Kidney (tissue), 14 donors: ENCODE measurements around the gene SELP. TPM values are rescaled to one million over a fixed set of nuclear protein-coding genes. Genes with fewer than 3 reads are reported as not detected.

Source experiments
- DNase-seq, 5 donors: peaks; one replicate each; pipeline ENCODE4 v3.0.0-alpha.2; 2013 to 2020
- FAIRE-seq: peaks from 2 replicates; lab custom pipeline; 2012; peaks lifted over from hg19 to GRCh38; lab: Jason Lieb, UNC
- H3K27ac ChIP-seq, 2 donors: one replicate each; pipeline ENCODE4 v1.7.0; 2013; ENCODE audit warnings: low read depth in 2 of 2, low read length in 2 of 2, inconsistent platforms in 1 of 2
- H3K27me3 ChIP-seq: one replicate; pipeline ENCODE4 v1.7.1; 2013; ENCODE audit warnings: low read length, inconsistent platforms; ENCODE audit not compliant: control insufficient read depth, insufficient read depth
- H3K36me3 ChIP-seq, 3 donors: one replicate each; pipeline versions ENCODE4 v1.7.0 to v1.7.1; 2013; ENCODE audit warnings: low read length in 3 of 3, control low read depth in 1 of 3, inconsistent platforms in 1 of 3; ENCODE audit not compliant: insufficient read depth in 3 of 3, control insufficient read depth in 2 of 3
- H3K4me1 ChIP-seq, 3 donors: one replicate each; pipeline versions ENCODE4 v1.7.0 to v1.7.1; 2013; ENCODE audit warnings: low read length in 3 of 3, inconsistent platforms in 1 of 3, low read depth in 1 of 3; ENCODE audit not compliant: control insufficient read depth in 2 of 3, insufficient read depth in 2 of 3
- H3K4me3 ChIP-seq, 3 donors: one replicate each; pipeline versions ENCODE4 v1.7.0 to v1.8.1; 2013; ENCODE audit warnings: low read length in 3 of 3, control low read depth in 1 of 3, inconsistent platforms in 1 of 3
- H3K9ac ChIP-seq, 3 donors: one replicate each; pipeline versions ENCODE4 v1.7.0 to v1.7.1; 2013; ENCODE audit warnings: low read length in 3 of 3, control low read depth in 1 of 3, inconsistent platforms in 1 of 3
- H3K9me3 ChIP-seq, 3 donors: one replicate each; pipeline versions ENCODE4 v1.7.0 to v1.7.1; 2013; ENCODE audit warnings: low read length in 3 of 3, control low read depth in 1 of 3, inconsistent platforms in 1 of 3; ENCODE audit not compliant: control insufficient read depth in 2 of 3, insufficient read depth in 1 of 3
- CTCF ChIP-seq: IDR thresholded peaks from 3 replicates; pipeline ENCODE4 v1.5.1; 2012; ENCODE audit warnings: mild to moderate bottlenecking, moderate library complexity, borderline replicate concordance; ENCODE audit not compliant: insufficient read depth; ENCODE audit errors: extremely low read depth
- intact Hi-C: fragments of 100-400 bp; cut with DNase I; formaldehyde crosslinking; loops from one replicate; pipeline ENCODE4 v1.11.1; 2022
- polyA plus RNA-seq: library from polyadenylated mRNA; stranded (reverse); fragments of 350-450 nt; fragmentation: Illumina TruSeq; extraction: RNeasy Lipid Tissue Mini Kit (QIAGEN cat#74804); gene quantifications from one replicate; pipeline ENCODE4 v1.2.3, GENCODE V29; 2014; ENCODE audit warnings: low read depth, low replicate concordance; ENCODE audit not compliant: insufficient read depth
- total RNA-seq: library from RNA; stranded (reverse); fragmentation: NEBNext Ultra II Directional; extraction: Animal tissue kit (Norgen Biotek cat#: 25700); gene quantifications from one replicate; pipeline ENCODE4 v1.2.1, GENCODE V29; 2021
- donor health status: control.
- donor health status: control.
- donor health status: control.
- donor health status: control.
- donor health status: control.
- donor health status: DM: yes; HTN: yes; CAD: no.
- donor health status: Normal renal cell carcinoma (clear cell type).

SELP gene
- total and polyA plus RNA-seq, 2 donors from 2014 or later: 12.5 to 19.4 TPM

GRCh38 chr1:169594391-169594790, 35.5 kb downstream of the SELP start:
- Histone ChIP-seq H3K4me1 (no peaks in the 10 kb centered on the region), H3K36me3 (no peaks in the 10 kb centered on the region), H3K9me3 (no peaks in the 10 kb centered on the region), H3K9ac (no peak overlapping the region), H3K4me3 (no peak overlapping the region), H3K27me3 (no peaks in the 10 kb centered on the region), H3K27ac (no peak overlapping the region)
- intact Hi-C loops: no loop called here
- no peak for FAIRE-seq
- DNase-seq: no peak
- no peak for TF ChIP-seq CTCF

GRCh38 chr1:169590932-169591331, 39.0 kb downstream of the SELP start:
- Histone ChIP-seq H3K27ac (no peak overlapping the region), H3K4me3 (no peak overlapping the region), H3K9ac (no peak overlapping the region), H3K9me3 (no peaks in the 10 kb centered on the region), H3K4me1 (peaks cover 0 to 7% (median 0%) of the 10 kb centered on the region in 3 donors), H3K36me3 (no peaks in the 10 kb centered on the region), H3K27me3 (no peaks in the 10 kb centered on the region)
- intact Hi-C loops: no loop called here
- DNase-seq (no peak), FAIRE-seq (no peak)
- TF ChIP-seq CTCF: no peak

GRCh38 chr1:169588785-169589485, 41.0 kb downstream of the SELP start:
- H3K27ac ChIP-seq: no peak overlapping the region
- H3K27me3 ChIP-seq: no peaks in the 10 kb centered on the region
- TF ChIP-seq CTCF: no peak
- no peaks in the 10 kb centered on the region for H3K36me3 ChIP-seq
- intact Hi-C loops: no loop called here
- H3K9me3 ChIP-seq: no peaks in the 10 kb centered on the region
- no peak for FAIRE-seq
- DNase-seq: no peak
- H3K4me3 ChIP-seq: no peak overlapping the region
- no peak overlapping the region for H3K9ac ChIP-seq
- H3K4me1 ChIP-seq: peaks cover 0 to 7% (median 0%) of the 10 kb centered on the region in 3 donors
